WTC11 (cell line): ENCODE measurements around the gene HDAC10. TPM values are rescaled to one million over a fixed set of nuclear protein-coding genes. Genes with fewer than 3 reads are reported as not detected.

ENCODE experiments used
- ATAC-seq: fragments of 200-7000 bp; cut with Tn5 transposase; 2 replicates; pipeline ENCODE4 v1.10.0; 2021; ENCODE audit warnings: mild to moderate bottlenecking, moderate library complexity
- CTCF ChIA-PET: fragments of 300-600 bp; sonication (Branson Sonifier 250); formaldehyde crosslinking; loops from one replicate; lab custom pipeline; 2021; ENCODE audit warnings: antibody characterized with exemption; lab: Charles Lee
- POLR2A ChIA-PET: fragments of 350-600 bp; sonication (Branson Sonifier 250); formaldehyde crosslinking; loops from one replicate; lab custom pipeline; 2021; ENCODE audit warnings: antibody characterized with exemption; lab: Charles Lee
- DNase-seq: peaks from one replicate; pipeline ENCODE4 v3.0.0; 2021; ENCODE audit warnings: low spot score
- H3K27ac Mint-ChIP-seq: 2 replicates; pipeline ENCODE4 v1.8.0; 2021; ENCODE audit warnings: mixed read lengths
- H3K27me3 Mint-ChIP-seq: 2 replicates; pipeline ENCODE4 v1.8.0; 2021; ENCODE audit warnings: low read depth, mild to moderate bottlenecking, moderate library complexity, mixed read lengths
- H3K36me3 Mint-ChIP-seq: 2 replicates; pipeline ENCODE4 v1.8.0; 2021; ENCODE audit warnings: mixed read lengths
- H3K4me1 Mint-ChIP-seq: 2 replicates; pipeline ENCODE4 v1.8.0; 2022; ENCODE audit warnings: mixed read lengths
- H3K4me3 Mint-ChIP-seq: 2 replicates; pipeline ENCODE4 v1.8.0; 2021; ENCODE audit warnings: mild to moderate bottlenecking, moderate library complexity, mixed read lengths
- H3K9me3 Mint-ChIP-seq: 2 replicates; pipeline ENCODE4 v1.8.0; 2021; ENCODE audit warnings: mixed read lengths
- ATF1 ChIP-seq: sonication (generic); formaldehyde crosslinking; IDR thresholded peaks from 2 replicates; pipeline ENCODE4 v1.8.1; 2023; ENCODE audit warnings: mild to moderate bottlenecking, moderate library complexity, missing genetic modification reagents
- CREM ChIP-seq: sonication (generic); formaldehyde crosslinking; IDR thresholded peaks from 2 replicates; pipeline ENCODE4 v1.8.1; 2022; ENCODE audit warnings: mild to moderate bottlenecking, missing genetic modification reagents, moderate library complexity
- ESRRA ChIP-seq: sonication (generic); formaldehyde crosslinking; IDR thresholded peaks from 2 replicates; pipeline ENCODE4 v1.8.1; 2022; ENCODE audit warnings: mild to moderate bottlenecking, missing genetic modification reagents, borderline replicate concordance
- FOXJ3 ChIP-seq: sonication (generic); formaldehyde crosslinking; IDR thresholded peaks from 2 replicates; pipeline ENCODE4 v1.9.0; 2021; ENCODE audit warnings: missing genetic modification reagents, mild to moderate bottlenecking, borderline replicate concordance
- FOXK1 ChIP-seq: sonication (generic); formaldehyde crosslinking; IDR thresholded peaks from 2 replicates; pipeline ENCODE4 v1.8.0; 2022; ENCODE audit warnings: mild to moderate bottlenecking, moderate library complexity, missing genetic modification reagents
- MXD4 ChIP-seq: fragments of 250-450 bp; sonication (Bioruptor Pico); IDR thresholded peaks from 2 replicates; pipeline ENCODE4 v1.8.0; 2021; ENCODE audit warnings: mild to moderate bottlenecking, moderate library complexity, borderline replicate concordance
- MYBL2 ChIP-seq: sonication (generic); formaldehyde crosslinking; IDR thresholded peaks from 2 replicates; pipeline ENCODE4 v1.8.1; 2023; ENCODE audit warnings: mild to moderate bottlenecking, moderate library complexity, missing genetic modification reagents
- NFE2L1 ChIP-seq: sonication (generic); formaldehyde crosslinking; IDR thresholded peaks from 2 replicates; pipeline ENCODE4 v1.8.1; 2023; ENCODE audit warnings: missing genetic modification reagents
- SP1 ChIP-seq: sonication (generic); formaldehyde crosslinking; conservative IDR thresholded peaks from 2 replicates; pipeline ENCODE4 v1.8.1; 2022; ENCODE audit warnings: missing genetic modification reagents
- TP53 ChIP-seq: sonication (generic); formaldehyde crosslinking; IDR thresholded peaks from 2 replicates; pipeline ENCODE4 v1.8.1; 2023; ENCODE audit warnings: mild to moderate bottlenecking, missing genetic modification reagents
- total RNA-seq: library from RNA; stranded (reverse); gene quantifications from 3 replicates; pipeline ENCODE4 v1.2.3, GENCODE V29; 2021
- TF ChIP-seq, protein P1 (sequence below): fragments of 250-450 bp; sonication (Bioruptor Pico); IDR thresholded peaks from 2 replicates; pipeline ENCODE4 v1.9.0; 2021; ENCODE audit warnings: mild to moderate bottlenecking
- TF ChIP-seq, protein P2 (sequence below): fragments of 200-600 bp; IDR thresholded peaks from 2 replicates; pipeline ENCODE4 v1.8.0; 2022; ENCODE audit warnings: antibody characterized with exemption
- TF ChIP-seq, protein P3 (sequence below): sonication (generic); formaldehyde crosslinking; IDR thresholded peaks from 2 replicates; pipeline ENCODE4 v1.8.1; 2022; ENCODE audit warnings: low read depth, mild to moderate bottlenecking, moderate library complexity, missing genetic modification reagents, borderline replicate concordance
- TF ChIP-seq, protein P4 (sequence below): sonication (generic); formaldehyde crosslinking; IDR thresholded peaks from 2 replicates; pipeline ENCODE4 v1.8.0; 2022; ENCODE audit warnings: mild to moderate bottlenecking, missing genetic modification reagents
- TF ChIP-seq, protein P5 (sequence below): sonication (generic); formaldehyde crosslinking; IDR thresholded peaks from 2 replicates; pipeline ENCODE4 v1.8.1; 2023; ENCODE audit warnings: mild to moderate bottlenecking, missing genetic modification reagents
- TF ChIP-seq, protein P6 (sequence below): fragments of 250-450 bp; sonication (Bioruptor Pico); IDR thresholded peaks from 2 replicates; pipeline ENCODE4 v1.9.0; 2021; ENCODE audit warnings: moderate library complexity, mild to moderate bottlenecking, inconsistent platforms, borderline replicate concordance
- TF ChIP-seq, protein P7 (sequence below): sonication (generic); formaldehyde crosslinking; IDR thresholded peaks from 2 replicates; pipeline ENCODE4 v1.8.0; 2023; ENCODE audit warnings: mild to moderate bottlenecking, missing genetic modification reagents
- TF ChIP-seq, protein P8 (sequence below): sonication (generic); formaldehyde crosslinking; IDR thresholded peaks from 2 replicates; pipeline ENCODE4 v1.8.1; 2023; ENCODE audit warnings: mild to moderate bottlenecking, moderate library complexity, missing genetic modification reagents

HDAC10 gene
- total RNA-seq, 1 experiment from 2014 or later = 40.9 TPM

DNA sequence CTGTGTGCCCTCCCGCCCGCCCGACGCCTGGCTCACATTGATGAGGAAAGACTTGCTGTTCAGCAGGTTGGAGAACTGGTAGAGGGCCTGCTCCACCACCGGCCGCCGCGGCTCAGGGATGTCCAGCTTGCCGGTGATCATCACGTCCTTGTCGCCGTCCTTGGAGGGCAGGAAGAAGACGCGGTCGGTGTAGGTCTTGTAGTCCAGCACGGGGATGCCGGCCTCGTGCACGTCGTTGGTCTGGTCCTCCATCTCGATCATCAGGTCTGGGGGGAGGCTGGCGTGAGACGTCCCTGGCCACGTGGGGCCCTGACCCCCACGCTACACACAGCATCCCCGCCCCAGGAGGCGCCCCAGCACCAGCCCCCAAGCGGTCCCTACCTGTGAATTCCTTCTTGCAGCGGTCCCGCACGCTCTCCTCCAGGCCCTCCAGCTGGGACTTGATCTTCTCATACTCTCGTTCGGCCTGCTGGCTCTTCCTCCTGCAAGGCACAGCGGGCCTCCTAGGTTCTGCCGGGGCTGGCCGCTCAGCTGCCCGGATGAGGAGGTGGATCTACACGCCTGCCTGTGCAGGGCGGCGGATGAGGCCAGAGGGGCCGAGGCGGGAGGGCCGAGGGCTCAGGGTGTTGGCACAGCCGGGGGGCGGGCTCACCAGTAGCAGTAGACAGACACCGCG, 29.8 kb upstream of the HDAC10 start (continued):
- TF ChIP-seq, protein P1, sequence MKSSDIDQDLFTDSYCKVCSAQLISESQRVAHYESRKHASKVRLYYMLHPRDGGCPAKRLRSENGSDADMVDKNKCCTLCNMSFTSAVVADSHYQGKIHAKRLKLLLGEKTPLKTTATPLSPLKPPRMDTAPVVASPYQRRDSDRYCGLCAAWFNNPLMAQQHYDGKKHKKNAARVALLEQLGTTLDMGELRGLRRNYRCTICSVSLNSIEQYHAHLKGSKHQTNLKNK (CRISPR knock-in tag) = no peak
- TF ChIP-seq MXD4 (CRISPR knock-in tag) (no peak), FOXJ3 (CRISPR knock-in tag) (no peak)
- TF ChIP-seq, protein P2, sequence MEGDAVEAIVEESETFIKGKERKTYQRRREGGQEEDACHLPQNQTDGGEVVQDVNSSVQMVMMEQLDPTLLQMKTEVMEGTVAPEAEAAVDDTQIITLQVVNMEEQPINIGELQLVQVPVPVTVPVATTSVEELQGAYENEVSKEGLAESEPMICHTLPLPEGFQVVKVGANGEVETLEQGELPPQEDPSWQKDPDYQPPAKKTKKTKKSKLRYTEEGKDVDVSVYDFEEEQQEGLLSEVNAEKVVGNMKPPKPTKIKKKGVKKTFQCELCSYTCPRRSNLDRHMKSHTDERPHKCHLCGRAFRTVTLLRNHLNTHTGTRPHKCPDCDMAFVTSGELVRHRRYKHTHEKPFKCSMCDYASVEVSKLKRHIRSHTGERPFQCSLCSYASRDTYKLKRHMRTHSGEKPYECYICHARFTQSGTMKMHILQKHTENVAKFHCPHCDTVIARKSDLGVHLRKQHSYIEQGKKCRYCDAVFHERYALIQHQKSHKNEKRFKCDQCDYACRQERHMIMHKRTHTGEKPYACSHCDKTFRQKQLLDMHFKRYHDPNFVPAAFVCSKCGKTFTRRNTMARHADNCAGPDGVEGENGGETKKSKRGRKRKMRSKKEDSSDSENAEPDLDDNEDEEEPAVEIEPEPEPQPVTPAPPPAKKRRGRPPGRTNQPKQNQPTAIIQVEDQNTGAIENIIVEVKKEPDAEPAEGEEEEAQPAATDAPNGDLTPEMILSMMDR = no peak

DNA sequence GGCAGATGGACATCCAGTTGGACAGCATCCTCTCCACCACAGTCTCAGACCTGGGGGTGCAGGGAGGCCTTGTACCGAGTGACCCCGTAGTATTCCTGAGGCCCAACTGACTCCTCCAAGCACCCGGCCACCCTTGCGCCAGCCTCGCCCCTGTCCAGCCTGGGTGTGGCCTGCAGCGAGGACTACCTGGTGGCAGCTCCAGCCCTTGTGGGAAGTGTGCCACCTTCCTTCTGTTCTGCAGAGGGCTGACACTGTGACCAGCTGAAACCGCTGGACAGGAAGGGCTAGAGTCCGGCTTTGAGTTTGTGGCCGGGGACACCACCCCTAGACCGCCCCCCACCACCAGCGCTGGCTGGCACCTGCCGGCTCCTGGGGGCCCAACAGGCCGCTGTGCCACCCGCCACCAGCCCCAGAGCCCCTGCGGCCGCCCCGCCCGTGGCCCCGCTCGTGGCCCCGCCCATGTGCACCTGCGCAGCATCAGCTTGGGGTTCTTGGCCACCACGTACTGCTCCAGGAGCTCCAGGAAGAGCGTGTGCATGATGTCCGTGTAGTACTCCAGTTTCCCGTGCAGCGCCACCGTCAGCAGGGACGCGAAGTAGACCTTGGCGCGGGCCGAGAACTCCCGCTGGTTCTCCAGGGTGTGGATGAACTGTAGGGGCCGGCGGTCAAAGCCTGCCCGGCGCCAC, 29.1 kb upstream of the HDAC10 start:
- H3K4me3 Mint-ChIP-seq = no peak overlapping the region
- CTCF ChIA-PET = no interaction called here
- DNase-seq = no peak
- H3K27me3 Mint-ChIP-seq = no peaks in the 10 kb centered on the region
- H3K9me3 Mint-ChIP-seq = no peaks in the 10 kb centered on the region
- no peak for ATAC-seq
- H3K4me1 Mint-ChIP-seq = no peaks in the 10 kb centered on the region
- peaks cover 43% of the 10 kb centered on the region for H3K36me3 Mint-ChIP-seq
- H3K27ac Mint-ChIP-seq = no peak overlapping the region
- POLR2A ChIA-PET = no interaction called here
- TF ChIP-seq, protein P3, sequence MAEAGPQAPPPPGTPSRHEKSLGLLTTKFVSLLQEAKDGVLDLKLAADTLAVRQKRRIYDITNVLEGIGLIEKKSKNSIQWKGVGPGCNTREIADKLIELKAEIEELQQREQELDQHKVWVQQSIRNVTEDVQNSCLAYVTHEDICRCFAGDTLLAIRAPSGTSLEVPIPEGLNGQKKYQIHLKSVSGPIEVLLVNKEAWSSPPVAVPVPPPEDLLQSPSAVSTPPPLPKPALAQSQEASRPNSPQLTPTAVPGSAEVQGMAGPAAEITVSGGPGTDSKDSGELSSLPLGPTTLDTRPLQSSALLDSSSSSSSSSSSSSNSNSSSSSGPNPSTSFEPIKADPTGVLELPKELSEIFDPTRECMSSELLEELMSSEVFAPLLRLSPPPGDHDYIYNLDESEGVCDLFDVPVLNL (CRISPR knock-in tag) = no peak
- TF ChIP-seq FOXK1 (CRISPR knock-in tag) (no peak), ESRRA (CRISPR knock-in tag) (no peak), TP53 (CRISPR knock-in tag) (no peak), ATF1 (CRISPR knock-in tag) (no peak), CREM (no peak), SP1 (CRISPR knock-in tag) (no peak), NFE2L1 (no peak), MYBL2 (CRISPR knock-in tag) (no peak)
- TF ChIP-seq, protein P4, sequence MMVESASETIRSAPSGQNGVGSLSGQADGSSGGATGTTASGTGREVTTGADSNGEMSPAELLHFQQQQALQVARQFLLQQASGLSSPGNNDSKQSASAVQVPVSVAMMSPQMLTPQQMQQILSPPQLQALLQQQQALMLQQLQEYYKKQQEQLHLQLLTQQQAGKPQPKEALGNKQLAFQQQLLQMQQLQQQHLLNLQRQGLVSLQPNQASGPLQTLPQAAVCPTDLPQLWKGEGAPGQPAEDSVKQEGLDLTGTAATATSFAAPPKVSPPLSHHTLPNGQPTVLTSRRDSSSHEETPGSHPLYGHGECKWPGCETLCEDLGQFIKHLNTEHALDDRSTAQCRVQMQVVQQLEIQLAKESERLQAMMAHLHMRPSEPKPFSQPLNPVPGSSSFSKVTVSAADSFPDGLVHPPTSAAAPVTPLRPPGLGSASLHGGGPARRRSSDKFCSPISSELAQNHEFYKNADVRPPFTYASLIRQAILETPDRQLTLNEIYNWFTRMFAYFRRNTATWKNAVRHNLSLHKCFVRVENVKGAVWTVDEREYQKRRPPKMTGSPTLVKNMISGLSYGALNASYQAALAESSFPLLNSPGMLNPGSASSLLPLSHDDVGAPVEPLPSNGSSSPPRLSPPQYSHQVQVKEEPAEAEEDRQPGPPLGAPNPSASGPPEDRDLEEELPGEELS (CRISPR knock-in tag) = no peak
- TF ChIP-seq, protein P5, sequence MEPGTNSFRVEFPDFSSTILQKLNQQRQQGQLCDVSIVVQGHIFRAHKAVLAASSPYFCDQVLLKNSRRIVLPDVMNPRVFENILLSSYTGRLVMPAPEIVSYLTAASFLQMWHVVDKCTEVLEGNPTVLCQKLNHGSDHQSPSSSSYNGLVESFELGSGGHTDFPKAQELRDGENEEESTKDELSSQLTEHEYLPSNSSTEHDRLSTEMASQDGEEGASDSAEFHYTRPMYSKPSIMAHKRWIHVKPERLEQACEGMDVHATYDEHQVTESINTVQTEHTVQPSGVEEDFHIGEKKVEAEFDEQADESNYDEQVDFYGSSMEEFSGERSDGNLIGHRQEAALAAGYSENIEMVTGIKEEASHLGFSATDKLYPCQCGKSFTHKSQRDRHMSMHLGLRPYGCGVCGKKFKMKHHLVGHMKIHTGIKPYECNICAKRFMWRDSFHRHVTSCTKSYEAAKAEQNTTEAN = no peak
- TF ChIP-seq, protein P6, sequence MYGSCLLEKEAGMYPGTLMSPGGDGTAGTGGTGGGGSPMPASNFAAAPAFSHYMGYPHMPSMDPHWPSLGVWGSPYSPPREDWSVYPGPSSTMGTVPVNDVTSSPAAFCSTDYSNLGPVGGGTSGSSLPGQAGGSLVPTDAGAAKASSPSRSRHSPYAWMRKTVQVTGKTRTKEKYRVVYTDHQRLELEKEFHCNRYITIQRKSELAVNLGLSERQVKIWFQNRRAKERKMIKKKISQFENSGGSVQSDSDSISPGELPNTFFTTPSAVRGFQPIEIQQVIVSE (CRISPR knock-in tag) = no peak
- TF ChIP-seq, protein P7, sequence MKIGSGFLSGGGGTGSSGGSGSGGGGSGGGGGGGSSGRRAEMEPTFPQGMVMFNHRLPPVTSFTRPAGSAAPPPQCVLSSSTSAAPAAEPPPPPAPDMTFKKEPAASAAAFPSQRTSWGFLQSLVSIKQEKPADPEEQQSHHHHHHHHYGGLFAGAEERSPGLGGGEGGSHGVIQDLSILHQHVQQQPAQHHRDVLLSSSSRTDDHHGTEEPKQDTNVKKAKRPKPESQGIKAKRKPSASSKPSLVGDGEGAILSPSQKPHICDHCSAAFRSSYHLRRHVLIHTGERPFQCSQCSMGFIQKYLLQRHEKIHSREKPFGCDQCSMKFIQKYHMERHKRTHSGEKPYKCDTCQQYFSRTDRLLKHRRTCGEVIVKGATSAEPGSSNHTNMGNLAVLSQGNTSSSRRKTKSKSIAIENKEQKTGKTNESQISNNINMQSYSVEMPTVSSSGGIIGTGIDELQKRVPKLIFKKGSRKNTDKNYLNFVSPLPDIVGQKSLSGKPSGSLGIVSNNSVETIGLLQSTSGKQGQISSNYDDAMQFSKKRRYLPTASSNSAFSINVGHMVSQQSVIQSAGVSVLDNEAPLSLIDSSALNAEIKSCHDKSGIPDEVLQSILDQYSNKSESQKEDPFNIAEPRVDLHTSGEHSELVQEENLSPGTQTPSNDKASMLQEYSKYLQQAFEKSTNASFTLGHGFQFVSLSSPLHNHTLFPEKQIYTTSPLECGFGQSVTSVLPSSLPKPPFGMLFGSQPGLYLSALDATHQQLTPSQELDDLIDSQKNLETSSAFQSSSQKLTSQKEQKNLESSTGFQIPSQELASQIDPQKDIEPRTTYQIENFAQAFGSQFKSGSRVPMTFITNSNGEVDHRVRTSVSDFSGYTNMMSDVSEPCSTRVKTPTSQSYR (CRISPR knock-in tag) = no peak
- TF ChIP-seq, protein P8, sequence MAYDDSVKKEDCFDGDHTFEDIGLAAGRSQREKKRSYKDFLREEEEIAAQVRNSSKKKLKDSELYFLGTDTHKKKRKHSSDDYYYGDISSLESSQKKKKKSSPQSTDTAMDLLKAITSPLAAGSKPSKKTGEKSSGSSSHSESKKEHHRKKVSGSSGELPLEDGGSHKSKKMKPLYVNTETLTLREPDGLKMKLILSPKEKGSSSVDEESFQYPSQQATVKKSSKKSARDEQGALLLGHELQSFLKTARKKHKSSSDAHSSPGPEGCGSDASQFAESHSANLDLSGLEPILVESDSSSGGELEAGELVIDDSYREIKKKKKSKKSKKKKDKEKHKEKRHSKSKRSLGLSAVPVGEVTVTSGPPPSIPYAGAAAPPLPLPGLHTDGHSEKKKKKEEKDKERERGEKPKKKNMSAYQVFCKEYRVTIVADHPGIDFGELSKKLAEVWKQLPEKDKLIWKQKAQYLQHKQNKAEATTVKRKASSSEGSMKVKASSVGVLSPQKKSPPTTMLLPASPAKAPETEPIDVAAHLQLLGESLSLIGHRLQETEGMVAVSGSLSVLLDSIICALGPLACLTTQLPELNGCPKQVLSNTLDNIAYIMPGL (CRISPR knock-in tag) = no peak
